ENCODE measurements around the gene KCNH6. TPM values are rescaled to one million over a fixed set of nuclear protein-coding genes. Genes with fewer than 3 reads are reported as not detected.

The KCNH6 gene
- total and polyA plus RNA-seq, 4 donors = 0.22 to 2.3 (median 1.5) TPM

DNA sequence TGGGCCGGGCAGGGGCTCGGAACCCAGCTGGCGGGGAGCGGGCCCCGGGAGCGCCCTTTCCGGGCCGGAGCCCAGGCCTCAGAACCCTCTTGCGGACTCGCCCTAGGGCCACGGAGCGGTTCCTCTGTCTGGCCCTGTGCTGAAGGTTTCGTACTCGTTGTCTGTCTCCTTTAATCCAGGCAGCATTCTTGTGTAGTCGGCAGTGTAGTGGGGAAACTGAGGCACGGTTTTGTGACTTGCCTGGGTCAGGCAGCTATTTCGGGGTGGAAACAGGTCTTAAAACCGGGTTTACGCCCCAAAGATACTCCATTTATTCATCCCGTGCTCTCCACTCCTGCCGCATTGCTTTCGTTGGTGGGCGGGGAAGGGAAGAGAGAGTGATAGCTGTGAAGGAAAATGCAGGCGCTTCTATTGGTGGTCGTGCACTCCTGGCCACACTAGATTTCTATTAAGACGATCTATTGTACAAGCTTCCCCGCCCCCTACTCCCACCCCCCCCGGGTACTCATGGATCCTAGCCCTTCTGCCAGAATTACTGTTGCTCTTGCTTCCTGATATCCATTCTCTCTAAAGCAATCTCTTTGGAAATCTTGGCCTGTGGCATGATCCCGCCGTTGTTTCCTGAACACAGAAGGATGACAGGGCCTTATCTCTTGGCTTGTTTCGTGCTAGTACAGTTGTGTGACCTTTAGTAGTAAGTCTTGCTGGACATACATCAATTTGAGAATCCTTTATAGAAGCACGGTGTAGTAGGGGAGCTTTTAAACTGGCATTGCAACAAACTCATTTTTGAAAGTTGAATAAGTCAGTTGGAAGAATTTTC lies 27.9 kb downstream of the KCNH6 start:
- DNase-seq (ENCODE audit: low read depth in 4 of 6, low spot score in 6 of 6) = peak in 5 of 6 donors; percentile 22 to 86 (median 44)

DNA sequence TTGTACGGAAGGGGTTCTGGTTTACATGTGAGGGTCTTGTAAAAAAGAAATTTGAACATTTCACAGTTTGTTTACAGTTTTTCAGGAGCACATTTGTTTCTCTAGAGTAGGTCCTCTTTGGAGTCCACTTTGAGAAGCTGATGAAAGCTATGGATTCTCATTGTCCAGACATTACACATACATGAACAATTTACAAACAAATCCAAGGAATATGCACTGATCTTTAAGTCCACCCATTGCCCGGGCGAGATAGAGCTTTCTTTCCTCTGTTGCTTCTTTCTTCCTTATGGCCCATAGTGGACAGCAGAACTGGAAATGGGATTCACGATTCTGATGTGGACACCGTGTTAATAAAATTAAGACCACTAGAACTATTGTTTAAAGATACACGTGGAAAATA lies 29.1 kb downstream of the KCNH6 start:
- Histone ChIP-seq H3K4me1 (ENCODE audit: control insufficient read depth, insufficient read depth, low read length) (peaks cover 23% of the 10 kb centered on the region), H3K9me3 (ENCODE audit: control insufficient read depth, insufficient read depth, low read length) (no peaks in the 10 kb centered on the region), H3K36me3 (ENCODE audit: control insufficient read depth, insufficient read depth, low read length) (peaks cover 4% of the 10 kb centered on the region), H3K4me3 (ENCODE audit: low read depth, low read length) (peak overlapping the region; percentile 79), H3K27ac (ENCODE audit: low read depth, low read length) (no peak overlapping the region), H3K27me3 (ENCODE audit: control insufficient read depth, insufficient read depth, low read length) (no peaks in the 10 kb centered on the region)
- 44% methylated on average over 3 of the region's 6 CpGs for WGBS (ENCODE audit: insufficient coverage)
- no peak for DNase-seq (ENCODE audit: low read depth in 4 of 6, low spot score in 6 of 6)

More for the DNA sequence above, 27.9 kb downstream of the KCNH6 start:
- Histone ChIP-seq H3K27me3 (ENCODE audit: control insufficient read depth, insufficient read depth, low read length) (no peaks in the 10 kb centered on the region), H3K27ac (ENCODE audit: low read depth, low read length) (peak overlapping the region; percentile 92), H3K4me3 (ENCODE audit: low read depth, low read length) (peak overlapping the region; percentile 79), H3K9me3 (ENCODE audit: control insufficient read depth, insufficient read depth, low read length) (no peaks in the 10 kb centered on the region), H3K36me3 (ENCODE audit: control insufficient read depth, insufficient read depth, low read length) (peaks cover 4% of the 10 kb centered on the region), H3K4me1 (ENCODE audit: control insufficient read depth, insufficient read depth, low read length) (peaks cover 23% of the 10 kb centered on the region)
- 0% methylated on average over 18 of the region's 32 CpGs for whole genome bisulfite sequencing (ENCODE audit: insufficient coverage)

DNA sequence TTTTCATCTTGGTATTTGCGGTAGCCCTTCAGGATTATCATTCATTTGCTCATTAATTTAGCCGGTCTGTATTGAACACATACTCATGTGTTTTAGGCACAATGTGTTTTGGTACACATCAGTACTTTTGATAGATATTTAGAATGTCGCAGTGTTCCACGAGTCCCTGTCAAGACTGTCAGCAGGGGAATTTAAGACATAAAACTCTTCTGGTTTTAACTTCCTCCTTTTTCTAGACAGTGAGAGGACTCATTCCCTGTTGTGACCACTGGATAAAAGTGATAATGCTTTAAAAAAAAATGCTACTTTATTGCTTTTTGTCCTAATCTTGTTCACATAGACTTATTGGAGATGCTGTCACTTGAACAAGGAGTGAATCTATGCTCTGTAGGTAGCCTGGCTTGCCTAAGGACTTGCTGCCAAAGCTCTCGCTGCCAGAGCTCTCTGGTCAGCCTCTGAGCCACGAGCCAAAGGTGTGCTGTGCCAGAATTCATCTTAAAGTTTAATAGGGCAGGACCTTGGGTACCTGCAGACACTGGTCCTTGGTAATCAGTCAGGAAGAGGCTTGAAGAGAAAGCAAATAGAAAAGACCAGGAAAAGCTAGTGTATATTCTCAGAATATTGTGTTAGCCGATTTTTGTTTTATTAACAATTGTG lies 32.5 kb downstream of the KCNH6 start:
- DNase-seq (ENCODE audit: low read depth in 4 of 6, low spot score in 6 of 6) = no peak
- peaks cover 15% of the 10 kb centered on the region for H3K4me1 ChIP-seq (ENCODE audit: control insufficient read depth, insufficient read depth, low read length)
- no peak overlapping the region for H3K4me3 ChIP-seq (ENCODE audit: low read depth, low read length)
- no peak overlapping the region for H3K27ac ChIP-seq (ENCODE audit: low read depth, low read length)
- WGBS (ENCODE audit: insufficient coverage) = 65% methylated on average over 2 of the region's 7 CpGs
- peaks cover 2% of the 10 kb centered on the region for H3K36me3 ChIP-seq (ENCODE audit: control insufficient read depth, insufficient read depth, low read length)
- no peaks in the 10 kb centered on the region for H3K27me3 ChIP-seq (ENCODE audit: control insufficient read depth, insufficient read depth, low read length)
- no peaks in the 10 kb centered on the region for H3K9me3 ChIP-seq (ENCODE audit: control insufficient read depth, insufficient read depth, low read length)

DNA sequence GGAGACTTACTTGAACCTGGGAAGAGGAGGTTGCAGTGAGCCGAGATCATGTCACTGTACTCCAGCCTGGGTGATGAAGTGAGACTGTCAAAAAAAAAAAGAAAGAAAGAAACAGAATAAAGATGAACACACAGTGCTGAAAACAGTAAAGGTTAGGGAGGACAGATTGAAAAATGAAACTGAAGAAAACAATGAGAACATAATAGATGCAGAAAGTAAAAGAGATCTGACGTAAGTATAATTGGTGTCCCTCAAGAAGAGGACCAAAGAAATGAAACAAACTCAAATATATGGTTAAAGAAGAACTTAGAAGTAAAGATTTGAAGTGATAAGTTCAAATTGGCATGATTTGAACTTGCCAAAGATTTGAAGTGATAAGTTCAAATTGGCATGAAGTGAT lies 34.3 kb downstream of the KCNH6 start:
- H3K4me1 ChIP-seq (ENCODE audit: control insufficient read depth, insufficient read depth, low read length) = peaks cover 10% of the 10 kb centered on the region
- H3K9me3 ChIP-seq (ENCODE audit: control insufficient read depth, insufficient read depth, low read length) = no peaks in the 10 kb centered on the region
- H3K36me3 ChIP-seq (ENCODE audit: control insufficient read depth, insufficient read depth, low read length) = no peaks in the 10 kb centered on the region
- no peaks in the 10 kb centered on the region for H3K27me3 ChIP-seq (ENCODE audit: control insufficient read depth, insufficient read depth, low read length)
- no peak overlapping the region for H3K4me3 ChIP-seq (ENCODE audit: low read depth, low read length)
- 100% methylated on average over 1 of the region's 2 CpGs for WGBS (ENCODE audit: insufficient coverage)
- no peak overlapping the region for H3K27ac ChIP-seq (ENCODE audit: low read depth, low read length)
- DNase-seq (ENCODE audit: low read depth in 4 of 6, low spot score in 6 of 6) = no peak

DNA sequence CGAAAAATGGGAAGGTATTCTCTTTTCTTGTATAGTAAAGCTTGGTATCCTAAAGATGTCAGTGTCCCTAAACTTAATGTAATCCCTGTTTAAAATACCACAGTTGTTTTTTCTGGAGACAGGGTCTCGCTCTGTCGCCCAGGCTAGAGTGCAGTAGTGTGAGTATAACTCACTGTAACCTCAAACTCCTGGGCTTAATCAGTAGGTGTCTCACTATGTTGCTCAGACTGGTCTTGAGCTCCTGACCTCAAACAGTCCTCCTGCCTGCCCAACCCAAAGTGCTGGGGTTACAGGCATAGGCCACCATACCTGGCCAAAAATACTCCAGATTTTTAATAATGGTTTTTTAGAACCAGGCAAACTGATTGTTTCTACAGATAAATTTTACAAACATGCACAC lies 35.3 kb downstream of the KCNH6 start:
- H3K36me3 ChIP-seq (ENCODE audit: control insufficient read depth, insufficient read depth, low read length) = no peaks in the 10 kb centered on the region
- H3K27me3 ChIP-seq (ENCODE audit: control insufficient read depth, insufficient read depth, low read length) = no peaks in the 10 kb centered on the region
- no peak overlapping the region for H3K27ac ChIP-seq (ENCODE audit: low read depth, low read length)
- WGBS (ENCODE audit: insufficient coverage) = no CpG with 5 or more reads among the region's 3 CpGs
- H3K9me3 ChIP-seq (ENCODE audit: control insufficient read depth, insufficient read depth, low read length) = no peaks in the 10 kb centered on the region
- H3K4me1 ChIP-seq (ENCODE audit: control insufficient read depth, insufficient read depth, low read length) = peaks cover 10% of the 10 kb centered on the region
- H3K4me3 ChIP-seq (ENCODE audit: low read depth, low read length) = no peak overlapping the region
- no peak for DNase-seq (ENCODE audit: low read depth in 4 of 6, low spot score in 6 of 6)

DNA sequence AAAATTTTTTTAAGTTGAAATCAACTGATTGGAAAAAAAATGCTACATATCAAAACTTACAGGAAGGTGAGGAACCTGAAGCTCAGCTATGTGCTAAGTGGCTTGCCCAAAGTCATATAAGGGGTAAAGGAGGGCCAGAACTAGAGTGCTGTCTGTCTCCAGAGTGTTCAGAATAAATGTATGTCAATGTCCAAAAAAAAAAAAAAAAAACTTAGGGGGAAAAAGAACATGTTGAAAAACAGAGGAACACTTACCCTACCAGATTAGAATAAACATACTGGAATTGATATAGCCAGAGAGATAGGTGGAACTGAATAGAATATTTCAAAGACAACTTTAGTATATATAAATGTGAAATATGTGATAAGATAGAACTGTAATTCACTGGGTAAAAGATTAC lies 38.7 kb downstream of the KCNH6 start:
- Histone ChIP-seq H3K27ac (ENCODE audit: low read depth, low read length) (no peak overlapping the region), H3K27me3 (ENCODE audit: control insufficient read depth, insufficient read depth, low read length) (no peaks in the 10 kb centered on the region), H3K36me3 (ENCODE audit: control insufficient read depth, insufficient read depth, low read length) (no peaks in the 10 kb centered on the region), H3K4me3 (ENCODE audit: low read depth, low read length) (no peak overlapping the region), H3K4me1 (ENCODE audit: control insufficient read depth, insufficient read depth, low read length) (no peaks in the 10 kb centered on the region), H3K9me3 (ENCODE audit: control insufficient read depth, insufficient read depth, low read length) (no peaks in the 10 kb centered on the region)
- DNase-seq (ENCODE audit: low read depth in 4 of 6, low spot score in 6 of 6) = no peak

DNA sequence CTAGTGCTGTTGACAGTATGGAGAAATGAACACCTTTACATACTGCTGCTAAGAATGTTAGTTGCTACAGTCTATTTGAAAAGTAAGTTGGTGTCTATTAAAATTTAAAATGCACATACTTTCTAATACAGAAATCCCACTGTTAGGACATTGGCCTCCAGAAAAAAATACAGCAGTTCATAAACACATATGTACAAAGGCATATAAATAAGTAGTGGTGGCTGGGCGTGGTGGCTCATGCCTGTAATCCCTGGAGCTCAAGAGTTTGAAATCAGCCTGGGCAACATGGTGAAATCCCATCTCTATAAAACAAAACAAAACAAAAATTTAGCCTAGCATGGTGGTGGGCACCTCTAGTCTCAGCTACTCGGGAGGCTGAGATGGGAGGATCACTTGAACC lies 40.2 kb downstream of the KCNH6 start:
- Histone ChIP-seq H3K27me3 (ENCODE audit: control insufficient read depth, insufficient read depth, low read length) (no peaks in the 10 kb centered on the region), H3K27ac (ENCODE audit: low read depth, low read length) (no peak overlapping the region), H3K36me3 (ENCODE audit: control insufficient read depth, insufficient read depth, low read length) (no peaks in the 10 kb centered on the region), H3K9me3 (ENCODE audit: control insufficient read depth, insufficient read depth, low read length) (no peaks in the 10 kb centered on the region), H3K4me1 (ENCODE audit: control insufficient read depth, insufficient read depth, low read length) (no peaks in the 10 kb centered on the region), H3K4me3 (ENCODE audit: low read depth, low read length) (no peak overlapping the region)
- WGBS (ENCODE audit: insufficient coverage) = no CpG with 5 or more reads among the region's 2 CpGs
- no peak for DNase-seq (ENCODE audit: low read depth in 4 of 6, low spot score in 6 of 6)

DNA sequence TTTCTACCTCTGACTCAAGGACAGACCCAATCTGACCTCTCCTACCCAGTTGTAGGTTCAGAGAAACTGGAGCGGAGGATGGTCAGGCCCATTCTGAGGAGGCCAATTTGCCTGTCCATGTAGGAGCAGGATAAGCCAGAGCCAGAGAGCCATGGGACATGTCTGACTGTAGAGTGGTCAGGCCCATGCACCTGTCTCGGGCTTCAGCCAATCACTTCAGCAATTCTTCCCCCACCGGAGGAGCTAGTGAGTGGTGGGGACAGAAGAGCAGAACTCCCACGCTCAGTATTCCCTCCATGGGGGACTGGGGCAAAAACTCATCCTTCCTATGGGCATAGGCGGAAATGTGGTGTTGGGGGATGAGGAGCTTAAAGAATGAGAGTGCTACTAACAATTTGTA lies 41.4 kb downstream of the KCNH6 start:
- Histone ChIP-seq H3K9me3 (ENCODE audit: control insufficient read depth, insufficient read depth, low read length) (no peaks in the 10 kb centered on the region), H3K36me3 (ENCODE audit: control insufficient read depth, insufficient read depth, low read length) (peaks cover under 1% of the 10 kb centered on the region), H3K27ac (ENCODE audit: low read depth, low read length) (no peak overlapping the region), H3K27me3 (ENCODE audit: control insufficient read depth, insufficient read depth, low read length) (no peaks in the 10 kb centered on the region), H3K4me3 (ENCODE audit: low read depth, low read length) (no peak overlapping the region), H3K4me1 (ENCODE audit: control insufficient read depth, insufficient read depth, low read length) (no peaks in the 10 kb centered on the region)
- no peak for DNase-seq (ENCODE audit: low read depth in 4 of 6, low spot score in 6 of 6)
- 100% methylated on average over 1 of the region's 5 CpGs for WGBS (ENCODE audit: insufficient coverage)

DNA sequence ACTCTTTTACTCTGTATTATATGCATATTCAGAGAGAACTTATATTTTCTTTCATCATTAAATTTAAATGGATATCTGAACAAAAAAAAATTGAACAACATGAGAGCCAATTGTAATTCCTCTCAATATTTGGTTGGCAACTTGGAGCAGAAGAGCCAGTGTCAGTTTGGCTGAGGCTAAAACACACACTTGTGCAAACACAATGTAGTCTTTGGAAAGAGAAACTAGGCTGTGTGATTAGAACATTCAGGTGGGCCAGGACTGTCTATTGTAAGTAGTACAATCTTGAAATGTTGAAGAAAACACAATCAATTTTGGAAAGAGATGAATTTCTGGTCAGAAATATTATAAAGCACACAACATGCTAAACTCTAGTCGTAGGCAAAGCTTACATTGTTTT lies 44.1 kb downstream of the KCNH6 start:
- DNase-seq (ENCODE audit: low read depth in 4 of 6, low spot score in 6 of 6) = no peak
- Histone ChIP-seq H3K4me3 (ENCODE audit: low read depth, low read length) (no peak overlapping the region), H3K4me1 (ENCODE audit: control insufficient read depth, insufficient read depth, low read length) (no peaks in the 10 kb centered on the region), H3K9me3 (ENCODE audit: control insufficient read depth, insufficient read depth, low read length) (no peaks in the 10 kb centered on the region), H3K27ac (ENCODE audit: low read depth, low read length) (no peak overlapping the region), H3K36me3 (ENCODE audit: control insufficient read depth, insufficient read depth, low read length) (peaks cover 3% of the 10 kb centered on the region), H3K27me3 (ENCODE audit: control insufficient read depth, insufficient read depth, low read length) (no peaks in the 10 kb centered on the region)
- no CpG with 5 or more reads among the region's 1 CpG for WGBS (ENCODE audit: insufficient coverage)

DNA sequence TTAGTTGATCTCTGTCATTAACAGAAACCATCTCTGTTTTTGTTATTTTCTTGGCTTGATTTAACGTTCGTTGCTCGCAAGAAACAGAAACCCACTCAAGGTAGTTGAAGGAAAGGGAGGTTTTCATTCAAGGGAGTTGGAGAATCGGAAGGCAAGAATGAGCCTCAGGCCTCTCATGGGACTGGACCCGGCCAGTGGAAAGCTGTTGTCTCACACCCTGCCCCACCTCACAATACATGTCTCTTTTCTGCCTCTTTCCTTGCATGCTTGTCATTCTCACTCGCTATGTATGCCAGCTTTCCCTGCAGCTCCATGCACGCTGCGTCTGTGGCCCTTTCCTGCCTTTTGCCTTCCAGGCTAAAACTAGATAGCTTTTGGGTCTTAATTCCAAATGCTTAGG lies 45.4 kb downstream of the KCNH6 start:
- H3K4me1 ChIP-seq (ENCODE audit: control insufficient read depth, insufficient read depth, low read length) = no peaks in the 10 kb centered on the region
- no peak overlapping the region for H3K4me3 ChIP-seq (ENCODE audit: low read depth, low read length)
- DNase-seq (ENCODE audit: low read depth in 4 of 6, low spot score in 6 of 6) = no peak
- peaks cover 3% of the 10 kb centered on the region for H3K36me3 ChIP-seq (ENCODE audit: control insufficient read depth, insufficient read depth, low read length)
- no peak overlapping the region for H3K27ac ChIP-seq (ENCODE audit: low read depth, low read length)
- H3K9me3 ChIP-seq (ENCODE audit: control insufficient read depth, insufficient read depth, low read length) = no peaks in the 10 kb centered on the region
- 82% methylated on average over 4 of the region's 8 CpGs for WGBS (ENCODE audit: insufficient coverage)
- no peaks in the 10 kb centered on the region for H3K27me3 ChIP-seq (ENCODE audit: control insufficient read depth, insufficient read depth, low read length)
